Activated naive CD4-positive, alpha-beta T cell (primary cell): Measurements from ENCODE around the gene RAD23B.

Experiments used
- DNase-seq, 4 experiments: peaks; one replicate each; lab custom pipeline; 2025; lab: John Stamatoyannopoulos, UW

The RAD23B gene

GRCh38 chr9:107269254-107269653 is 13.8 kb upstream of the RAD23B start:
- no peak for DNase-seq

GRCh38 chr9:107269681-107270080 is 13.4 kb upstream of the RAD23B start:
- no peak for DNase-seq

GRCh38 chr9:107270082-107270481 is 13.0 kb upstream of the RAD23B start:
- no peak for DNase-seq

- DNase-seq = no peak
Observed at GRCh38 chr9:107270580-107270979, 12.5 kb upstream of the RAD23B start.

- no peak for DNase-seq
Observed at GRCh38 chr9:107273634-107274033, 9.4 kb upstream of the RAD23B start.

GRCh38 chr9:107274096-107274495 is 9.0 kb upstream of the RAD23B start:
- no peak for DNase-seq

- DNase-seq = no peak
Observed at GRCh38 chr9:107274953-107275422, 8.1 kb upstream of the RAD23B start.

GRCh38 chr9:107275530-107275929 is 7.5 kb upstream of the RAD23B start:
- DNase-seq = no peak

- DNase-seq = no peak
Observed at GRCh38 chr9:107276966-107277710, 5.9 kb upstream of the RAD23B start.

GRCh38 chr9:107277801-107278200 is 5.3 kb upstream of the RAD23B start:
- no peak for DNase-seq

- no peak for DNase-seq
Observed at GRCh38 chr9:107279086-107279485, 4.0 kb upstream of the RAD23B start.

GRCh38 chr9:107280543-107280942 is 2.5 kb upstream of the RAD23B start:
- DNase-seq = no peak

- no peak for DNase-seq
Observed at GRCh38 chr9:107281184-107281583, 1.9 kb upstream of the RAD23B start.

- no peak for DNase-seq
Observed at GRCh38 chr9:107281922-107282667, 984 bp upstream of the RAD23B start.

GRCh38 chr9:107283623-107284616 is 841 bp downstream of the RAD23B start:
- peak in 2 of 4 experiments; percentile 33 to 37 for DNase-seq

- DNase-seq = no peak
Observed at GRCh38 chr9:107284636-107285035, 1.6 kb downstream of the RAD23B start.

GRCh38 chr9:107285286-107285685 is 2.2 kb downstream of the RAD23B start:
- no peak for DNase-seq

- DNase-seq = no peak
Observed at GRCh38 chr9:107286057-107286456, 3.0 kb downstream of the RAD23B start.

- no peak for DNase-seq
Observed at GRCh38 chr9:107288701-107289100, 5.6 kb downstream of the RAD23B start.

- no peak for DNase-seq
Observed at GRCh38 chr9:107290619-107291018, 7.5 kb downstream of the RAD23B start.

GRCh38 chr9:107292821-107293542 is 9.9 kb downstream of the RAD23B start:
- no peak for DNase-seq
